Measurements from ENCODE around the gene PMCH. TPM values are rescaled to one million over a fixed set of nuclear protein-coding genes. Genes with fewer than 3 reads are reported as not detected.

The PMCH gene
- total and polyA plus RNA-seq, 2 of the 13 experiments (the other 11 are each of a cell fraction or from before 2014, with no cell fraction given): not detected

GRCh38 chr12:102234599-102234998 lies 37.0 kb upstream of the PMCH start:
- no TSS peak for BruUV-seq (replicated peaks)
- Histone ChIP-seq H3K4me2 (ENCODE audit: low read depth, low read length) (no peak overlapping the region), H3K27ac (ENCODE audit: extremely low read length, insufficient read depth, low read length) (no peak overlapping the region), H3K9me3 (ENCODE audit: low read length) (no peaks in the 10 kb centered on the region), H3K36me3 (replicated peaks in 1 of 2; ENCODE audit: control insufficient read depth in 1 of 2, insufficient read depth in 2 of 2, low read length in 2 of 2) (no peaks in the 10 kb centered on the region), H3K4me3 (replicated peaks in 1 of 3; ENCODE audit: insufficient read depth in 1 of 3, low read depth in 2 of 3, low read length in 3 of 3) (no peak overlapping the region), H2AFZ (ENCODE audit: low read length) (no peak overlapping the region), H3K79me2 (ENCODE audit: insufficient read depth, low read length) (no peaks in the 10 kb centered on the region), H3K4me1 (ENCODE audit: insufficient read depth, low read length) (no peaks in the 10 kb centered on the region; the same call in 1 of the 2 replicates), H3K9ac (ENCODE audit: insufficient read depth, low read depth, low read length) (no peak overlapping the region), H4K20me1 (ENCODE audit: insufficient read depth, low read length) (no peaks in the 10 kb centered on the region), H3K27me3 (ENCODE audit: control insufficient read depth in 1 of 2, insufficient read depth in 2 of 2, low read length in 2 of 2) (no peaks in the 10 kb centered on the region)
- no peak for ATAC-seq
- no peak for DNase-seq (ENCODE audit: low spot score)
- POLR2A ChIA-PET: no interaction called here
- in situ Hi-C loops (cut with HindIII; ENCODE audit: extremely low pct_ligation_motif_present, low pct_unique_long_range_greater_than_20kb): no loop called here
- intact Hi-C loops (cut with micrococcal nuclease; ENCODE audit: unreplicated experiment): no loop called here
- FAIRE-seq: no peak
- 32% methylated on average over 2 of the region's 2 CpGs for WGBS (ENCODE audit: low lambda C conversion rate)
- TF ChIP-seq, protein P1, sequence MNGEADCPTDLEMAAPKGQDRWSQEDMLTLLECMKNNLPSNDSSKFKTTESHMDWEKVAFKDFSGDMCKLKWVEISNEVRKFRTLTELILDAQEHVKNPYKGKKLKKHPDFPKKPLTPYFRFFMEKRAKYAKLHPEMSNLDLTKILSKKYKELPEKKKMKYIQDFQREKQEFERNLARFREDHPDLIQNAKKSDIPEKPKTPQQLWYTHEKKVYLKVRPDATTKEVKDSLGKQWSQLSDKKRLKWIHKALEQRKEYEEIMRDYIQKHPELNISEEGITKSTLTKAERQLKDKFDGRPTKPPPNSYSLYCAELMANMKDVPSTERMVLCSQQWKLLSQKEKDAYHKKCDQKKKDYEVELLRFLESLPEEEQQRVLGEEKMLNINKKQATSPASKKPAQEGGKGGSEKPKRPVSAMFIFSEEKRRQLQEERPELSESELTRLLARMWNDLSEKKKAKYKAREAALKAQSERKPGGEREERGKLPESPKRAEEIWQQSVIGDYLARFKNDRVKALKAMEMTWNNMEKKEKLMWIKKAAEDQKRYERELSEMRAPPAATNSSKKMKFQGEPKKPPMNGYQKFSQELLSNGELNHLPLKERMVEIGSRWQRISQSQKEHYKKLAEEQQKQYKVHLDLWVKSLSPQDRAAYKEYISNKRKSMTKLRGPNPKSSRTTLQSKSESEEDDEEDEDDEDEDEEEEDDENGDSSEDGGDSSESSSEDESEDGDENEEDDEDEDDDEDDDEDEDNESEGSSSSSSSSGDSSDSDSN (CRISPR knock-in tag; IDR thresholded peaks at IDR 0.05): no peak
- no peak for TF ChIP-seq ZNF263 (CRISPR knock-in tag; IDR thresholded peaks at IDR 0.05)
- no peak for TF ChIP-seq ARNT2 (CRISPR knock-in tag; IDR thresholded peaks at IDR 0.05; ENCODE audit: low read depth)
- no peak for TF ChIP-seq ZNF792 (CRISPR knock-in tag; IDR thresholded peaks at IDR 0.05)
- TF ChIP-seq, protein P2, sequence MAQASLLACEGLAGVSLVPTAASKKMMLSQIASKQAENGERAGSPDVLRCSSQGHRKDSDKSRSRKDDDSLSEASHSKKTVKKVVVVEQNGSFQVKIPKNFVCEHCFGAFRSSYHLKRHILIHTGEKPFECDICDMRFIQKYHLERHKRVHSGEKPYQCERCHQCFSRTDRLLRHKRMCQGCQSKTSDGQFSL (CRISPR knock-in tag; IDR thresholded peaks at IDR 0.05): no peak
- TF ChIP-seq ZNF605 (CRISPR knock-in tag; IDR thresholded peaks at IDR 0.05): no peak
- no peak for TF ChIP-seq ZNF891 (CRISPR knock-in tag; IDR thresholded peaks at IDR 0.05)
- no peak for TF ChIP-seq TBX2 (CRISPR knock-in tag; IDR thresholded peaks at IDR 0.05; ENCODE audit: borderline replicate concordance)
- CTCF ChIA-PET (ENCODE audit: low intra/inter-chr PET ratio, low total read pairs): no interaction called here
